Astrocyte of the spinal cord (primary cell): ENCODE data around the gene DAGLA.

Experiments
- DNase-seq: peaks from one replicate; pipeline ENCODE4 v3.0.0; 2011; ENCODE audit warnings: low read depth, low spot score
- H3K4me3 ChIP-seq: 2 replicates; pipeline ENCODE4 v1.5.1; 2011; ENCODE audit warnings: low read depth, mild to moderate bottlenecking, low read length, moderate library complexity
- in situ Hi-C: cut with HindIII; loops from 2 replicates; pipeline ENCODE4 v1.10.0; 2017; ENCODE audit warnings: low sequenced_read_pairs
- TF ChIP-seq, protein P1 (sequence below): IDR thresholded peaks from 2 replicates; pipeline ENCODE4 v1.5.1; 2012; ENCODE audit warnings: low read depth, mild to moderate bottlenecking, low read length, inconsistent platforms

DAGLA gene

DNA sequence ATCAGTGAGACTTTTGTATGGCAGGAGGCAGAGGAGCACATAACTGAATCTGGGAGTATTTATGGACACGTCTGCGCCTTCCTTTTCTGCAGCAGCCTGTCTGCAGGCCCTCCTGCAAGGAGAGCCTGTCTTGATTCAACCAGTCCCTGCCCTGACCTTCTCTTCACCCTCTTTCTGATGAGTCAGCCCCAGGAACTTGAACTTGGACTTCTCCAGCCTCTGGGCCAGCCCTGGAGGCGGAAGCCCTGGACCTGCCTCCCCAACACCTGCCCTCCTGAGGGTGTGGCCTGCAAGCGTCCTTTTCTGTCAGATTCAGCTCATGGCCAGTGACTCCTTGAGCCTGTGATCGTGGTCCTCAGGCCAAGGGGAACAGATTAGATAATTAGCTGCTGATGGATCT, 20.0 kb downstream of the DAGLA start:
- no peak overlapping the region for H3K4me3 ChIP-seq
- TF ChIP-seq, protein P1, sequence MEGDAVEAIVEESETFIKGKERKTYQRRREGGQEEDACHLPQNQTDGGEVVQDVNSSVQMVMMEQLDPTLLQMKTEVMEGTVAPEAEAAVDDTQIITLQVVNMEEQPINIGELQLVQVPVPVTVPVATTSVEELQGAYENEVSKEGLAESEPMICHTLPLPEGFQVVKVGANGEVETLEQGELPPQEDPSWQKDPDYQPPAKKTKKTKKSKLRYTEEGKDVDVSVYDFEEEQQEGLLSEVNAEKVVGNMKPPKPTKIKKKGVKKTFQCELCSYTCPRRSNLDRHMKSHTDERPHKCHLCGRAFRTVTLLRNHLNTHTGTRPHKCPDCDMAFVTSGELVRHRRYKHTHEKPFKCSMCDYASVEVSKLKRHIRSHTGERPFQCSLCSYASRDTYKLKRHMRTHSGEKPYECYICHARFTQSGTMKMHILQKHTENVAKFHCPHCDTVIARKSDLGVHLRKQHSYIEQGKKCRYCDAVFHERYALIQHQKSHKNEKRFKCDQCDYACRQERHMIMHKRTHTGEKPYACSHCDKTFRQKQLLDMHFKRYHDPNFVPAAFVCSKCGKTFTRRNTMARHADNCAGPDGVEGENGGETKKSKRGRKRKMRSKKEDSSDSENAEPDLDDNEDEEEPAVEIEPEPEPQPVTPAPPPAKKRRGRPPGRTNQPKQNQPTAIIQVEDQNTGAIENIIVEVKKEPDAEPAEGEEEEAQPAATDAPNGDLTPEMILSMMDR, result no peak
- peak; percentile 36 for DNase-seq
- in situ Hi-C loops, result no loop called here

- no peak for DNase-seq
- H3K4me3 ChIP-seq, result no peak overlapping the region
- in situ Hi-C loops, result no loop called here
- TF ChIP-seq, protein P1, result no peak
These were observed 20.5 kb downstream of the DAGLA start for GRCh38 chr11:61700720-61701119.

DNA sequence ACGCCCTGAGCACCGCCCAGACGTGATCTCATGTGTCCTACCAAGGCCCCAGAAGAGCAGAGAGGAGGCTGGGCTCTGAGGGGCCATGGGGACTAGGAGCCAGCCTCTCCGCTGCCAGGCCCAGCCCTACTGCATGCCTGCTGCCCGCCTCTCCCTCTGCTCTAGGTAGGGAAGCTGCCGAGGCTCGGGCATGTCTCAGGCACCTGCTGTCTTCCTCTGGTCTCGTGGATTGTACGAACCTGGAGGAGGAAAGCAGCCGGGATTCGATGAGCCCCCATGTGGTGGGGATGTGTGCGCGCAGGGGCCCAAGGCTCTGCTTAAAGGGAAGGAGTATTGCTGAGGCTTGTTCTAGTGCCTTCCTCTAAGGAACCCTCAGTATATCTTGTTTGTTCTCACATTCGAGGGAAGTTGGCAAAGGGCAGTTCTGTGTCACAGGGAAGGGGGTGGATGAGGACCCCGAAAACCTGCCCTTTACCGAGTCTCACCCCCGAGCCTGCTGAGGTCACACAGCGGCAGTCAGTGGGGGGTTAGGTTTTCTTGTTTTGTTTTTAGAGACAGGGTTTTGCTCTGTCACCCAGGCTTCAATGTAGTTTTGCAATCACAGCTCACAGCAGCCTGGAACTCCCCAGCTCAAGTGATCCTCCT, 21.2 kb downstream of the DAGLA start:
- in situ Hi-C loops, result no loop called here
- TF ChIP-seq, protein P1, result peak; percentile 54
- DNase-seq, result no peak
- no peak overlapping the region for H3K4me3 ChIP-seq

DNA sequence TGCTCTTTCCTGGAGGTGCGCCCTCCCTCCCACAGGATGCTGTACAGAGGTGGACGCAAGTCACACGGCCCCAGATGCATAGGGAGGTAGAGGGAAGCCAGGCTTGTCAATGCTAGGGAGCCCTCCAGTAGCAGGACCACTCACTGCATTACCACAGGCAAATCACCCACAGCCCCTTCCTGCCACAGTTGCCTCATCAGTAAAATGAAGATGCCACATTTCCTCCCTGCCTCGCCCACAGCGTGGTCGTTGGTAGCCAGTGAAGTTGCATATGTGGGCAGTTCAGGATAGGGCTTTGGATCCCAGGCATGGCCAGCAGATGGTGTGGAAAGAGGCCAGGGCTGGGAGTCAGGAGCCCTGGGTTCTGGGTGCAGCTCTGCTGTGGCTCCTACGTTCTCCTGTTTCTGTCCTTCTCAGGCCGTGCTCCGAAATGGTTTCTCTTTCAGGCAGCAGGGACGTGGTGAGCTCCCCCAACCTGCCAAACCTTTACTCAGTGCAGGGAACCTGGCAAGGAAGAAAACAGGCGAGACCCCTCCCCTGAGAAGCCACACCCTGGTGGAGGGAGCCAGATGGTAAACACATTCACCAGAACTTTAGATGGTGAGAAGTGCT, 22.6 kb downstream of the DAGLA start:
- no peak overlapping the region for H3K4me3 ChIP-seq
- no peak for DNase-seq
- TF ChIP-seq, protein P1, result no peak
- in situ Hi-C loops, result no loop called here

DNA sequence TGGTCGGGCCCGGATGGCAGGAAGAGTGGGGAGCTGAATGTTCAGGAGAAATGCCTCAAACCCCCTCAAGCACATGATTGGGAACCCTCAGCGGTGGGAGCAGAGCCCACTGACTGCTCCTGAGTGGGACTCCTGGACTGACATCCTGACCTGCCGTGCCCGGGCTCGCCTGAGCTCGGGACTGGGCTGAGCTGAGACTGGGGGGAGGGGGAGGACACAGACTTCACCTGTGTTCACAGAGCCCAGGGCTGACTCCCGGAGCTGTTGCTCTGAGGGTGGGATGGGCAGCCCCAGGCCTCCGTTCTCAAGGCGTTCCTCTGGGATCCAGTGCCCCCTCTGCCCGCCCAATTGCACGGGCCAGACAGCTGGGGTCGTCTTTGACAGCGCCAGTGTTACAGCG, 24.6 kb downstream of the DAGLA start:
- TF ChIP-seq, protein P1, result no peak
- no peak overlapping the region for H3K4me3 ChIP-seq
- DNase-seq, result no peak
- in situ Hi-C loops, result no loop called here

- no peak for DNase-seq
- TF ChIP-seq, protein P1, result no peak
- in situ Hi-C loops, result no loop called here
- no peak overlapping the region for H3K4me3 ChIP-seq
These were observed 26.5 kb downstream of the DAGLA start for GRCh38 chr11:61706452-61707400.
